Fibroblast of lung (primary cell): ENCODE data around the gene C5orf15. TPM values are rescaled to one million over a fixed set of nuclear protein-coding genes. Genes with fewer than 3 reads are reported as not detected.

Source experiments
- DNase-seq, 2 donors: peaks; one replicate each; pipeline versions ENCODE4 v3.0.0 to v3.0.0-alpha.2; 2010; ENCODE audit warnings: low read depth in 2 of 2
- H2AFZ ChIP-seq: 2 replicates; pipeline ENCODE4 v1.5.1; 2012; ENCODE audit warnings: low read length, control low read depth, inconsistent platforms
- H3K27ac ChIP-seq: 2 replicates; pipeline ENCODE4 v1.5.1; 2011; ENCODE audit warnings: low read length, control low read depth; ENCODE audit not compliant: insufficient read depth
- H3K27me3 ChIP-seq: 2 replicates; pipeline ENCODE4 v1.5.1; 2011; ENCODE audit warnings: mild to moderate bottlenecking, low read length; ENCODE audit not compliant: control insufficient read depth, insufficient read depth
- H3K36me3 ChIP-seq: 2 replicates; pipeline ENCODE4 v1.5.1; 2011; ENCODE audit warnings: low read length; ENCODE audit not compliant: control insufficient read depth, insufficient read depth
- H3K4me1 ChIP-seq: 2 replicates; pipeline ENCODE4 v1.5.1; 2011; ENCODE audit warnings: low read length; ENCODE audit not compliant: control insufficient read depth, insufficient read depth; ENCODE audit errors: extremely low read depth
- H3K4me2 ChIP-seq: 2 replicates; pipeline ENCODE4 v1.5.1; 2011; ENCODE audit warnings: low read length, control low read depth; ENCODE audit not compliant: insufficient read depth; ENCODE audit errors: extremely low read depth
- H3K4me3 ChIP-seq, 4 experiments: fragments of 200-600 bp in 1 of 4; sonication (generic) in 1 of 4; replicated peaks in 1 of 4; 2 replicates each; pipeline ENCODE4 v1.5.1; 2011 to 2016; ENCODE audit warnings: low read length in 4 of 4, low read depth in 3 of 4, mild to moderate bottlenecking in 3 of 4, control low read depth in 2 of 4, inconsistent platforms in 1 of 4, mixed read lengths in 1 of 4; ENCODE audit not compliant: insufficient read depth in 1 of 4; ENCODE audit errors: control extremely low read depth in 1 of 4
- H3K79me2 ChIP-seq: 2 replicates; pipeline ENCODE4 v1.5.1; 2012; ENCODE audit warnings: mild to moderate bottlenecking, low read length, inconsistent platforms; ENCODE audit not compliant: control insufficient read depth, insufficient read depth
- H3K9ac ChIP-seq: 2 replicates; pipeline ENCODE4 v1.5.1; 2011; ENCODE audit warnings: mild to moderate bottlenecking, low read length, control low read depth; ENCODE audit not compliant: insufficient read depth
- H3K9me3 ChIP-seq: 2 replicates; pipeline ENCODE4 v1.5.1; 2012; ENCODE audit warnings: low read depth, low read length; ENCODE audit not compliant: control insufficient read depth, insufficient read depth
- H4K20me1 ChIP-seq: 2 replicates; pipeline ENCODE4 v1.5.1; 2011; ENCODE audit warnings: low read length; ENCODE audit not compliant: control insufficient read depth, insufficient read depth; ENCODE audit errors: extremely low read depth
- EZH2 ChIP-seq: IDR thresholded peaks from 2 replicates; pipeline ENCODE4 v1.5.1; 2012; ENCODE audit warnings: low read length, control low read depth, mild to moderate bottlenecking; ENCODE audit errors: missing control alignments
- polyA plus RNA-seq, 2 donors: library from polyadenylated mRNA; depleted of rRNA in 1 of 2; stranded (reverse) in 1 of 2; unstranded in 1 of 2; fragments of >200 nt; gene quantifications; 2 replicates each; pipeline ENCODE4 v1.2.1, GENCODE V29; 2011 to 2012; ENCODE audit warnings: missing spikeins in 1 of 2
- total RNA-seq: library from RNA; depleted of rRNA; stranded (reverse); fragments of >200 nt; gene quantifications from 2 replicates; pipeline ENCODE4 v1.2.1, GENCODE V29; 2014
- TF ChIP-seq, protein P1 (sequence below), 2 donors: IDR thresholded peaks in 1 of 2; conservative IDR thresholded peaks in 1 of 2; 1 replicate in 1 of 2; 2 replicates in 1 of 2; pipeline ENCODE4 v1.5.1; 2011 to 2012; ENCODE audit warnings: low read length in 2 of 2, control low read depth in 1 of 2, inconsistent platforms in 1 of 2, low read depth in 1 of 2, mild to moderate bottlenecking in 1 of 2

The C5orf15 gene
- total and polyA plus RNA-seq, 2 donors (not counting 1 experiment from before 2014, with no cell fraction given), result 43.1 to 111 TPM

DNA sequence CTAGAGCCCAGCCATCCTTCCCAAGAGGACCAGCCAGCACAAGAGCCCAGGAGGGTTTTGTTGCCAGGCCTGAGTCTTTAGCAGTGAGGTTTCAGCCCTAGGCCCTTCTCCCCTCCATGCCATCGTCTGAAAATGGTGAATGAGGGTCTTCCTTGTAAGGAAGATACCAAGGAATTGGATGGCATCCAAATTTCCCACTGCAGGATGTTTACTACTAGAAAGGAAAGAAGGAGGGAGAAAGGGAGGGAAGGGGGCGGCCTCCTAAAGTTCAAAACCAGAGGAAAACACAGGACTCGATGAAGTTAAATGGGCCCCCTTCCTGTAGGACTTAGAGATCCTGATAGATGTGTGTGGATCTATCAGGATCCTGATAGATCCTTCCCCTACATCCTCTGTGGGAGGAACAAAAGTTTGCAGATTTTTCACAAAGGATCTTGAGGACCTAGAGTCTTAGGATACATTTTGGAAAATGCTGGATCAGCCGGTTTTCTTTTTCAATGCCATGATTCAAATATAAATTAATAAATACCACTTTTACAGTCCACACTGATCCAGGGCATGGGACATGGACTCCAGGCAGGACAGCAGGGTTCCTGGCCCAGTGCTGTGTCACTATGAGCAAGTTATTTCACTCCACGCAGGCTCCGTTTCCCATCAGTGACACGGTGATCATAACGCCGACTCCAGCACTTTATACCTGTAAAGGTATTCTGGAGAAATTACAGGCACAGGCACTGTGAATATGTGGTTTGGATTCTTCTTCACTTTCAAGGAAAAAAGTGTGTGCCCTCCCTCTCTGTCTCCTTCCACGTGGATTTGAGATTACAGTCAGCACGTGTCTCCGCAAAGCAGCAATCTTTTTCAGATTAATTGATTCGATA lies 40.9 kb downstream of the C5orf15 start:
- H3K36me3 ChIP-seq, result no peaks in the 10 kb centered on the region
- H3K79me2 ChIP-seq, result no peaks in the 10 kb centered on the region
- H3K27ac ChIP-seq, result no peak overlapping the region
- no peak overlapping the region for H3K9ac ChIP-seq
- peaks cover 6% of the 10 kb centered on the region for H3K27me3 ChIP-seq
- no peaks in the 10 kb centered on the region for H3K9me3 ChIP-seq
- no peak overlapping the region for H3K4me3 ChIP-seq
- no peak for TF ChIP-seq EZH2
- TF ChIP-seq, protein P1, sequence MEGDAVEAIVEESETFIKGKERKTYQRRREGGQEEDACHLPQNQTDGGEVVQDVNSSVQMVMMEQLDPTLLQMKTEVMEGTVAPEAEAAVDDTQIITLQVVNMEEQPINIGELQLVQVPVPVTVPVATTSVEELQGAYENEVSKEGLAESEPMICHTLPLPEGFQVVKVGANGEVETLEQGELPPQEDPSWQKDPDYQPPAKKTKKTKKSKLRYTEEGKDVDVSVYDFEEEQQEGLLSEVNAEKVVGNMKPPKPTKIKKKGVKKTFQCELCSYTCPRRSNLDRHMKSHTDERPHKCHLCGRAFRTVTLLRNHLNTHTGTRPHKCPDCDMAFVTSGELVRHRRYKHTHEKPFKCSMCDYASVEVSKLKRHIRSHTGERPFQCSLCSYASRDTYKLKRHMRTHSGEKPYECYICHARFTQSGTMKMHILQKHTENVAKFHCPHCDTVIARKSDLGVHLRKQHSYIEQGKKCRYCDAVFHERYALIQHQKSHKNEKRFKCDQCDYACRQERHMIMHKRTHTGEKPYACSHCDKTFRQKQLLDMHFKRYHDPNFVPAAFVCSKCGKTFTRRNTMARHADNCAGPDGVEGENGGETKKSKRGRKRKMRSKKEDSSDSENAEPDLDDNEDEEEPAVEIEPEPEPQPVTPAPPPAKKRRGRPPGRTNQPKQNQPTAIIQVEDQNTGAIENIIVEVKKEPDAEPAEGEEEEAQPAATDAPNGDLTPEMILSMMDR (conservative IDR thresholded peaks at IDR 0.05 in 1 of 2, IDR thresholded peaks at IDR 0.05 in 1 of 2; ENCODE audit: low read depth in 1 of 2, low read length in 2 of 2), result no peak
- H3K4me1 ChIP-seq, result no peaks in the 10 kb centered on the region
- peak in 1 of 2 donors; percentile 56 for DNase-seq
- no peak overlapping the region for H3K4me2 ChIP-seq
- H4K20me1 ChIP-seq, result no peaks in the 10 kb centered on the region
- no peak overlapping the region for H2AFZ ChIP-seq

DNA sequence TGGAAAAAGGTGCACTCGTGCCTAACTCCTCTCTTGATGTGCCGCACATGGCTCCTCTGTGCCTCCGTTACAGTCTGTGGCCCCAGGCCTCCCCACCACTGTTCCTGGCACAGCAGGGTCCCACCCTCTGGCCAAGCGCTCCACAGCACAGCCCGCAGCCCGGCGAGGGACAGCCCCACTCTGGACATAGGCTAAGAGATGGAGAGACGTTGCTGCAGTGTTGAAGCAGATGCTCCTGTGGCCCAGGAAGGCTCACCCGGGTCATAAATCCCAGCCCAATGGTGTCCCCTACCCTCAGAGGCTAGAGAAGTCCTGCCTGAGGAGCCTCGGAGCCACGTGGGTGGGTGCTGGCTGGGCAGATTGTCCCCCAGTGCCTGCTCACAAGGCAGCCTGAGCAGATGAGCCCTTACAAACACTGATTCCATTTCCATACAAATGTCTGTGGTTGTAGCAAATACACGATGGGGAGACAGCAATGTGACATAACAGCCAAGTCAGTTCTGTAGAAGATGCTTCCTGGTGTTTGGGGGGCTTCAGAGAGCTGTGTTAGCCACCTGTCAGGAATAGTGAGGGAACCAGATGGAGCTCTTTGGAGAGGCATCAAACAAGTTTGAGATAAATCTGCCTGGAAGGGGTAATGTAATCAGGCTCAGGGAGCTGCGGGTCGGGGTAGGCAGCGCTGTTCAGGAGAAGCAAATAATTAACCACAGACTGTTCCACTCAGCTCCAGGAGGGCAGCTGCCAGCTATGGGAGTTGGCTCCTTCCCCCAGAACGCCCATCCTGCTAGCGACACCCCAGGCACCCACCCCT lies 41.7 kb downstream of the C5orf15 start:
- H3K27ac ChIP-seq, result no peak overlapping the region
- no peak overlapping the region for H3K4me2 ChIP-seq
- no peaks in the 10 kb centered on the region for H4K20me1 ChIP-seq
- H3K79me2 ChIP-seq, result no peaks in the 10 kb centered on the region
- H3K36me3 ChIP-seq, result no peaks in the 10 kb centered on the region
- no peak overlapping the region for H2AFZ ChIP-seq
- TF ChIP-seq EZH2, result no peak
- TF ChIP-seq, protein P1 (conservative IDR thresholded peaks at IDR 0.05 in 1 of 2, IDR thresholded peaks at IDR 0.05 in 1 of 2; ENCODE audit: low read depth in 1 of 2, low read length in 2 of 2), result no peak
- H3K27me3 ChIP-seq, result peaks cover 6% of the 10 kb centered on the region
- no peaks in the 10 kb centered on the region for H3K4me1 ChIP-seq
- no peaks in the 10 kb centered on the region for H3K9me3 ChIP-seq
- no peak overlapping the region for H3K4me3 ChIP-seq
- H3K9ac ChIP-seq, result no peak overlapping the region
- no peak for DNase-seq

DNA sequence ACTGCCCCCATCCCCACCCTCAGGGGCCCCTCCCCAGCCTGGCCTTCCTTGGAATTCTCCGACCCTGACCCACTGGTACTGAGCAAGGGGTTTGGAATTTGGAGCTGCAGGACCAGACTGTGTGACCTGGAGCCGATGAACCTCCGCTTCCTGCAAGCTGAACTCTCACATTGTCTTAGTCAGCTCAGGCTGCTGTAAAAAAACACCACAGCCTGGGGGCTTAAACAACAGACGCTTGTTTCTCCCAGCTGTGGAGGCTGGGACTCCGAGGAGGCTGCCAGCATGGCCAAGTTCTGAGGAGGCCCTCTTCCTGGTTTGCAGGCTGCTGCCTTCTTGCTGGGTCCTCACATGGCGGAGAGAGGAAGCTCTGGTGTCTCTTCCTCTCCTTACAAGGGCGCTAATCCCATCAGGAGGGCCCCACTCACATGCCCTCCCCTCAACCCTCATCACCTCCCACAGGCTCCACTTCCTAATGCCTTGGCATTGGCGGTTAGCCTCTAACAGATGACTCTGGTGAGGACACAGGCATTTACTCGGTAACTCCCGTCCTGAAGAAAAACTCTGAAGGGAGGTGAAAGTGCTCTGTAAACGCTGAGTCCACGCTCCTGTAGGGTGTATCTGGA lies 42.4 kb downstream of the C5orf15 start:
- H3K9ac ChIP-seq, result no peak overlapping the region
- no peaks in the 10 kb centered on the region for H3K36me3 ChIP-seq
- no peaks in the 10 kb centered on the region for H3K9me3 ChIP-seq
- no peaks in the 10 kb centered on the region for H4K20me1 ChIP-seq
- H3K27ac ChIP-seq, result no peak overlapping the region
- no peak overlapping the region for H3K4me3 ChIP-seq
- H3K4me1 ChIP-seq, result no peaks in the 10 kb centered on the region
- H3K79me2 ChIP-seq, result no peaks in the 10 kb centered on the region
- no peak overlapping the region for H3K4me2 ChIP-seq
- H3K27me3 ChIP-seq, result peaks cover 6% of the 10 kb centered on the region
- no peak for TF ChIP-seq EZH2
- TF ChIP-seq, protein P1 (conservative IDR thresholded peaks at IDR 0.05 in 1 of 2, IDR thresholded peaks at IDR 0.05 in 1 of 2; ENCODE audit: low read depth in 1 of 2, low read length in 2 of 2), result no peak
- DNase-seq, result peak in 1 of 2 donors; percentile 67
- H2AFZ ChIP-seq, result no peak overlapping the region
